H1 (cell line): ENCODE results near the gene DLL4. TPM values are rescaled to one million over a fixed set of nuclear protein-coding genes. Genes with fewer than 3 reads are reported as not detected.
A peak's percentile ranks its signal among the peaks of the same experiment; 100 is the strongest.

Experiments used
- CTCF ChIA-PET: fragments of 300-600 bp; sonication (Branson Sonifier 250); formaldehyde crosslinking; loops from one replicate; lab custom pipeline; 2021; ENCODE audit not compliant: partially characterized antibody; lab: Charles Lee
- POLR2A ChIA-PET: fragments of 300-600 bp; sonication (Branson Sonifier 250); formaldehyde crosslinking; loops from one replicate; lab custom pipeline; 2021; ENCODE audit warnings: inconsistent platforms; ENCODE audit not compliant: partially characterized antibody; lab: Charles Lee
- DNase-seq, 2 experiments: peaks; one replicate each; pipeline versions ENCODE4 v3.0.0 to v3.0.0-alpha.2; 2010 to 2022; ENCODE audit warnings: low spot score in 2 of 2, low read depth in 1 of 2, mixed read lengths in 1 of 2
- FAIRE-seq: peaks from 2 replicates; lab custom pipeline; 2011; peaks lifted over from hg19 to GRCh38; lab: Jason Lieb, UNC
- H2AFZ ChIP-seq: 2 replicates; pipeline ENCODE4 v1.8.1; 2012; ENCODE audit warnings: low read length, inconsistent platforms
- H2AK5ac ChIP-seq: 2 replicates; pipeline ENCODE4 v1.6.1; 2013; ENCODE audit warnings: low read depth, low read length
- H2BK120ac ChIP-seq: replicated peaks from 2 replicates; pipeline ENCODE3; 2013; ENCODE audit warnings: low read depth, low read length, inconsistent platforms
- H2BK12ac ChIP-seq: 2 replicates; pipeline ENCODE4 v1.6.1; 2013; ENCODE audit warnings: low read depth, low read length
- H2BK15ac ChIP-seq: 2 replicates; pipeline ENCODE4 v1.6.1; 2013; ENCODE audit warnings: low read length
- H2BK20ac ChIP-seq: 2 replicates; pipeline ENCODE4 v1.6.1; 2013; ENCODE audit warnings: low read length
- H2BK5ac ChIP-seq: 2 replicates; pipeline ENCODE4 v1.6.1; 2013; ENCODE audit warnings: low read depth, low read length
- H3K14ac ChIP-seq: 2 replicates; pipeline ENCODE4 v1.6.1; 2013; ENCODE audit warnings: inconsistent platforms; ENCODE audit not compliant: insufficient read length
- H3K18ac ChIP-seq: 2 replicates; pipeline ENCODE4 v1.6.1; 2013; ENCODE audit warnings: low read length; ENCODE audit errors: extremely low read depth
- H3K23ac ChIP-seq: 2 replicates; pipeline ENCODE4 v1.6.1; 2013; ENCODE audit warnings: inconsistent platforms; ENCODE audit not compliant: insufficient read length
- H3K23me2 ChIP-seq: 2 replicates; pipeline ENCODE4 v1.6.1; 2013; ENCODE audit warnings: low read depth, low read length
- H3K27ac ChIP-seq: 2 replicates; pipeline ENCODE4 v1.6.1; 2011; ENCODE audit warnings: low read depth, low read length, inconsistent platforms
- H3K27me3 ChIP-seq, 4 experiments: replicated peaks in 1 of 4; 1 replicate in 1 of 4; 2 replicates in 3 of 4; pipeline versions ENCODE4 v1.6.1 to v1.8.1; 2011 to 2013; ENCODE audit warnings: low read length in 3 of 4, mild to moderate bottlenecking in 3 of 4, inconsistent platforms in 2 of 4, mixed read lengths in 2 of 4, moderate library complexity in 1 of 4; ENCODE audit not compliant: control insufficient read depth in 3 of 4, insufficient read depth in 3 of 4; ENCODE audit errors: extremely low read depth in 1 of 4
- H3K36me3 ChIP-seq, 4 experiments: 2 replicates each; pipeline versions ENCODE4 v1.6.1 to v1.8.1; 2011 to 2013; ENCODE audit warnings: mild to moderate bottlenecking in 4 of 4, low read length in 3 of 4, moderate library complexity in 2 of 4, control low read depth in 1 of 4, inconsistent platforms in 1 of 4; ENCODE audit not compliant: insufficient read depth in 4 of 4, control insufficient read depth in 2 of 4
- H3K4ac ChIP-seq: replicated peaks from 2 replicates; pipeline ENCODE3; 2013; ENCODE audit warnings: low read length, low read depth, mixed read lengths, inconsistent platforms; ENCODE audit not compliant: insufficient read length
- H3K4me1 ChIP-seq, 4 experiments: replicated peaks in 1 of 4; 1 replicate in 1 of 4; 2 replicates in 3 of 4; pipeline versions ENCODE4 v1.6.1 to v1.8.1; 2011 to 2013; ENCODE audit warnings: low read length in 3 of 4, inconsistent platforms in 2 of 4, mixed read lengths in 1 of 4; ENCODE audit not compliant: insufficient read depth in 4 of 4, control insufficient read depth in 3 of 4
- H3K4me2 ChIP-seq, 2 experiments: 2 replicates each; pipeline versions ENCODE4 v1.6.1 to v1.8.1; 2011 to 2013; ENCODE audit warnings: low read depth in 2 of 2, low read length in 2 of 2, control low read depth in 1 of 2, inconsistent platforms in 1 of 2, mild to moderate bottlenecking in 1 of 2; ENCODE audit not compliant: insufficient read depth in 1 of 2
- H3K4me3 ChIP-seq, 4 experiments: fragments of 200-600, 300-600 bp in 1 of 4; sonication (generic), shearing (Covaris generic), sonication (Bioruptor Twin) in 1 of 4; 2 replicates each; pipeline versions ENCODE4 v1.5.1 to v1.8.1; 2011 to 2016; ENCODE audit warnings: low read length in 4 of 4, low read depth in 3 of 4, control low read depth in 2 of 4, inconsistent platforms in 2 of 4, mild to moderate bottlenecking in 2 of 4, mixed read lengths in 1 of 4, moderate library complexity in 1 of 4; ENCODE audit not compliant: insufficient read depth in 2 of 4; ENCODE audit errors: extremely low read depth in 1 of 4
- H3K56ac ChIP-seq: replicated peaks from 2 replicates; pipeline ENCODE3; 2013; ENCODE audit warnings: low read depth, mild to moderate bottlenecking, mixed read lengths, low read length, inconsistent platforms; ENCODE audit not compliant: insufficient read length
- H3K79me1 ChIP-seq: 2 replicates; pipeline ENCODE4 v1.6.1; 2013; ENCODE audit warnings: low read depth, low read length, control low read depth
- H3K79me2 ChIP-seq, 2 experiments: 2 replicates each; pipeline versions ENCODE4 v1.6.1 to v1.8.1; 2012 to 2013; ENCODE audit warnings: low read length in 2 of 2, mild to moderate bottlenecking in 2 of 2, inconsistent platforms in 1 of 2; ENCODE audit not compliant: insufficient read depth in 2 of 2, control insufficient read depth in 1 of 2
- H3K9ac ChIP-seq, 4 experiments: replicated peaks in 1 of 4; 1 replicate in 1 of 4; 2 replicates in 3 of 4; pipeline versions ENCODE4 v1.6.1 to v1.8.1; 2011 to 2013; ENCODE audit warnings: low read depth in 3 of 4, low read length in 3 of 4, control low read depth in 2 of 4, mild to moderate bottlenecking in 2 of 4, moderate library complexity in 2 of 4, inconsistent platforms in 1 of 4; ENCODE audit errors: extremely low read depth in 1 of 4
- H3K9me3 ChIP-seq, 2 experiments: 2 replicates each; pipeline versions ENCODE4 v1.6.1 to v1.8.1; 2012 to 2013; ENCODE audit warnings: mild to moderate bottlenecking in 2 of 2, moderate library complexity in 2 of 2, control low read depth in 1 of 2, inconsistent platforms in 1 of 2, low read depth in 1 of 2, low read length in 1 of 2, mixed read lengths in 1 of 2; ENCODE audit not compliant: insufficient read depth in 2 of 2
- H4K20me1 ChIP-seq, 2 experiments: replicated peaks in 1 of 2; 2 replicates each; pipeline versions ENCODE3 to v1.8.1; 2011 to 2013; ENCODE audit warnings: inconsistent platforms in 2 of 2, low read length in 2 of 2, mild to moderate bottlenecking in 1 of 2; ENCODE audit not compliant: insufficient read depth in 2 of 2, control insufficient read depth in 1 of 2
- H4K5ac ChIP-seq: 2 replicates; pipeline ENCODE4 v1.6.1; 2013; ENCODE audit warnings: low read length, low read depth, mixed read lengths, inconsistent platforms; ENCODE audit not compliant: insufficient read length
- H4K8ac ChIP-seq: 2 replicates; pipeline ENCODE4 v1.8.0; 2013; ENCODE audit warnings: mild to moderate bottlenecking, moderate library complexity, low read length, inconsistent platforms; ENCODE audit not compliant: insufficient read depth; ENCODE audit errors: extremely low read depth
- H4K91ac ChIP-seq: replicated peaks from 2 replicates; pipeline ENCODE3; 2013; ENCODE audit warnings: low read length, mixed read lengths, inconsistent platforms; ENCODE audit not compliant: insufficient read length
- BCL11A ChIP-seq, 2 experiments: IDR thresholded peaks; one replicate each; pipeline ENCODE4 v1.6.1; 2011; ENCODE audit warnings: low read depth in 2 of 2, low read length in 2 of 2, mild to moderate bottlenecking in 2 of 2
- BRCA1 ChIP-seq: IDR thresholded peaks from 2 replicates; pipeline ENCODE4 v1.6.1; 2012; ENCODE audit warnings: low read depth, low read length, improper control_type of control experiment
- KDM1A ChIP-seq: fragments of 200-600, 300-600 bp; sonication (generic); IDR thresholded peaks from 2 replicates; pipeline ENCODE4 v1.7.1; 2016; ENCODE audit warnings: mild to moderate bottlenecking, low read length, borderline replicate concordance
- KDM5A ChIP-seq: fragments of 200-600 bp; IDR thresholded peaks from 2 replicates; pipeline ENCODE4 v1.7.1; 2012; ENCODE audit warnings: mild to moderate bottlenecking, low read length, inconsistent platforms, mixed read lengths
- POLR2AphosphoS5 ChIP-seq: IDR thresholded peaks from 2 replicates; pipeline ENCODE4 v1.6.1; 2011; ENCODE audit warnings: low read depth, low read length
- SIN3A ChIP-seq, 2 experiments: IDR thresholded peaks in 1 of 2; conservative IDR thresholded peaks in 1 of 2; 2 replicates each; pipeline ENCODE4 v1.6.1; 2011 to 2012; ENCODE audit warnings: low read length in 2 of 2, improper control_type of control experiment in 1 of 2, low read depth in 1 of 2, mild to moderate bottlenecking in 1 of 2
- TAF7 ChIP-seq: optimal IDR thresholded peaks from 2 replicates; pipeline ENCODE3; 2011; ENCODE audit warnings: low read depth, mild to moderate bottlenecking, inconsistent platforms, low read length, moderate library complexity, borderline replicate concordance
- WGBS, 2 experiments: shearing (Covaris generic) in 1 of 2; methylation state at CpG; one replicate each; pipeline versions ENCODE4 v1.1.6 to v1.1.7; 2013 to 2015; ENCODE audit warnings: low lambda C conversion rate in 2 of 2, mixed read lengths in 2 of 2, inconsistent platforms in 1 of 2, low coverage in 1 of 2, missing lambda C conversion rate in 1 of 2; ENCODE audit not compliant: insufficient replicate concordance in 2 of 2, insufficient coverage in 1 of 2, insufficient read length in 1 of 2; ENCODE audit errors: extremely low coverage in 1 of 2, missing lambda C conversion rate in 1 of 2; 5-methylcytosine and 5-hydroxymethylcytosine counted together
- polyA plus RNA-seq, 7 experiments: library from polyadenylated mRNA; depleted of rRNA in 3 of 7; stranded (reverse) in 5 of 7; unstranded in 2 of 7; fragments of >200 nt in 5 of 7; fragments of 200-250 nt in 2 of 7; gene quantifications; 1 replicate in 5 of 7; 2 replicates in 1 of 7; 4 replicates in 1 of 7; pipeline versions ENCODE4 v1.2.1 to v1.2.3, GENCODE V29; 2011 to 2013; ENCODE audit warnings: missing spikeins in 2 of 7, mixed read lengths in 2 of 7
- total RNA-seq: library from RNA; stranded (reverse); fragmentation: NEBNext Ultra II Directional; extraction: Animal tissue kit (Norgen Biotek cat#: 25700); gene quantifications from 2 replicates; pipeline ENCODE4 v1.2.1, GENCODE V29; 2021

Gene DLL4
- total and polyA plus RNA-seq, 2 of the 8 experiments (the other 6 are each of a cell fraction or from before 2014, with no cell fraction given), result 0.23 to 0.60 TPM

- no peak overlapping the region for H2BK20ac ChIP-seq
- H3K23me2 ChIP-seq, result no peaks in the 10 kb centered on the region; the same call in 1 of the 2 replicates
- no peak overlapping the region for H4K91ac ChIP-seq
- no peak overlapping the region for H3K27ac ChIP-seq
- no peaks in the 10 kb centered on the region for H3K27me3 ChIP-seq
- no peak overlapping the region for H3K4ac ChIP-seq
- H4K8ac ChIP-seq, result peak overlapping the region; percentile 20; the same call in 1 of the 2 replicates
- no peak for TF ChIP-seq KDM5A
- no peak for TF ChIP-seq BCL11A (IDR thresholded peaks at IDR 0.05; ENCODE audit: low read depth in 2 of 2, low read length in 2 of 2)
- TF ChIP-seq POLR2AphosphoS5, result no peak
- TF ChIP-seq KDM1A, result no peak
- TF ChIP-seq SIN3A (conservative IDR thresholded peaks at IDR 0.05 in 1 of 2, IDR thresholded peaks at IDR 0.05 in 1 of 2; ENCODE audit: low read depth in 1 of 2, low read length in 2 of 2), result no peak
- no peak for TF ChIP-seq BRCA1
- TF ChIP-seq TAF7, result no peak
- no peaks in the 10 kb centered on the region; the same call in 1 of the 2 replicates for H3K79me1 ChIP-seq
- CTCF ChIA-PET, result interaction anchor here (1.0 to 4.4 kb wide), 8 partner anchors 13 to 237 kb away, joined by 3 to 31 read pairs (median 8); partner anchors contain the start of gene CHAC1
- no peak overlapping the region for H2BK15ac ChIP-seq
- H3K4me1 ChIP-seq, result peaks cover 0 to 2% (median 0%) of the 10 kb centered on the region in 4 experiments; a peak in 1 of 7 replicates
- 94% methylated on average over 7 of the region's 7 CpGs; no CpG with 5 or more reads in 1 of the 2 experiments for WGBS, 2 experiments
- H3K14ac ChIP-seq, result no peak overlapping the region
- no peak overlapping the region for H2BK12ac ChIP-seq
- no peak overlapping the region for H3K56ac ChIP-seq
- H3K4me2 ChIP-seq, result no peak overlapping the region
- POLR2A ChIA-PET, result interaction anchor here (1.3 to 2.8 kb wide), 5 partner anchors 15 to 28 kb away, joined by 4 to 20 read pairs (median 11); partner anchors contain the start of gene CHAC1
- H3K4me3 ChIP-seq, result no peak overlapping the region
- H3K18ac ChIP-seq, result no peak overlapping the region
- no peak overlapping the region for H3K23ac ChIP-seq
- H4K5ac ChIP-seq, result no peak overlapping the region
- FAIRE-seq, result no peak
- H3K36me3 ChIP-seq, result peaks cover 17 to 40% (median 34%) of the 10 kb centered on the region in 4 experiments
- no peak overlapping the region for H2AFZ ChIP-seq
- no peak for DNase-seq
- no peaks in the 10 kb centered on the region for H3K9me3 ChIP-seq
- no peaks in the 10 kb centered on the region for H3K79me2 ChIP-seq
- H2BK5ac ChIP-seq, result no peak overlapping the region
- no peak overlapping the region for H3K9ac ChIP-seq
- no peak overlapping the region for H2BK120ac ChIP-seq
- no peak overlapping the region for H2AK5ac ChIP-seq
- peaks cover 0 to 3% of the 10 kb centered on the region in 2 experiments for H4K20me1 ChIP-seq
Observed at GRCh38 chr15:40976819-40977218, 47.7 kb downstream of the DLL4 start.
